HG02588 (cell line): ENCODE data around the gene TMEM30B.
A peak's percentile ranks its signal among the peaks of the same experiment; 100 is the strongest.

Experiments used
- ATAC-seq: cut with Tn5 transposase; IDR thresholded peaks from one replicate; pipeline ENCODE4 v1.9.1; 2021; ENCODE audit warnings: mild to moderate bottlenecking, moderate library complexity; ENCODE audit not compliant: unreplicated experiment

The TMEM30B gene

DNA sequence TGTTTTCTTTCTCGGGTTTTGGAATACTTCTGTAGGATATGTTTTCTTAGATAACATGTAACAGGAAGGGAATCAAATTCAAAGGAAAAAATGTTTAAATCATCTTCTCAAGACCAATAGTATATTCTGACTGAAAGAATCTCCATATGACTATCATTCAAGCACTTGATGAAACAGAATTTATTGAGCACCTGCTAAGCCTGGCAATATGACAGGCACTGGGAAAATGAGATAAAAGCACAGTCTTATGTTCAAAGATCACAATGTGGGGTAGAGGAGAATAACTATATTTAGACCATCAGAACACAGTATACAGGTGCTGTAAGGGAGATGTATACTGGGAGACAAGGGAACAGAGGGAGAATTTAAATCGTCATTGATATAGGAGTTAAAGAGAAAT, 19.1 kb upstream of the TMEM30B start:
- ATAC-seq, result no peak

- ATAC-seq, result no peak
Observed at GRCh38 chr14:61298824-61299223, 17.7 kb upstream of the TMEM30B start.

- no peak for ATAC-seq
Observed at GRCh38 chr14:61297581-61297980, 16.4 kb upstream of the TMEM30B start.

- ATAC-seq, result no peak
Observed at GRCh38 chr14:61296719-61297502, 15.8 kb upstream of the TMEM30B start.

GRCh38 chr14:61296151-61296550, 15.0 kb upstream of the TMEM30B start:
- no peak for ATAC-seq

DNA sequence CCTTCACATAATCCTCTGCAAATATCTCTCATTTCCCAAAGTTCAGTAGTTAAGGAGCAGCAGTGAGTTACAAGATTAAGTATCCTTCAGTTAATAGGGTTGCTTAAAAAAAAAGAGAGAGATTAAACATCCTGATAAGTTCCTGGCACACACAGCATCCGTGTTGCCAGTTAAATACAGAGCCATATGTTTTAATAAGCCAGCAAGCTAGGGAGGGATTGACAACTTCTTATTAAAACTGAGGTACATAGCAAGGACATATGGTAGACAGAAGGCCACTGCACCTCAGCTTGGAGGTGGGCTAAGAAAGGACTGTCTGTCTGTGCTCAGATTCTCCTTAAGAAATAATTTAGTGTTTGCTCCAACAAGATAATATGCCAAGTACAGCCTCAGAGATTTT, 9.6 kb upstream of the TMEM30B start:
- no peak for ATAC-seq

- no peak for ATAC-seq
Observed at GRCh38 chr14:61288720-61289119, 7.6 kb upstream of the TMEM30B start.

GRCh38 chr14:61288228-61288627, 7.1 kb upstream of the TMEM30B start:
- no peak for ATAC-seq

GRCh38 chr14:61287196-61287595, 6.1 kb upstream of the TMEM30B start:
- ATAC-seq, result no peak

DNA sequence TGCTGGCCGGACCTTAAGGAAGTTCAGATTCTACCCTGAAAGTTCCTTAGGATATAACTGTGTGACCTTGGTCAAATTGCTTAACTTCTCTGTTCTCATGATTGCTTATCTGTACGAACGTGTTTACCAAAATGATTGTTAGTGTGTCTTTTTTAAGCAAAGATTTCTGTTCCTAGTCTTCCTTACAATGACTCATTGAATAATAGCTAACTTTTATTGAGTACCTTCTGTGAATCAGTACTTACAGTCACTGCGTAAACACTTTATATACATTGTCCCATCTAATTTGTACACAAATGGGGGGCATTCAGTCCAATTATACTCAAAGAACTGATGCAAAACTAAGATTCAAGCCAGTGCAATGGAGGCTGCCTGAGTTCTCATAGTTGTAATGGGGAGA, 4.2 kb upstream of the TMEM30B start:
- no peak for ATAC-seq

DNA sequence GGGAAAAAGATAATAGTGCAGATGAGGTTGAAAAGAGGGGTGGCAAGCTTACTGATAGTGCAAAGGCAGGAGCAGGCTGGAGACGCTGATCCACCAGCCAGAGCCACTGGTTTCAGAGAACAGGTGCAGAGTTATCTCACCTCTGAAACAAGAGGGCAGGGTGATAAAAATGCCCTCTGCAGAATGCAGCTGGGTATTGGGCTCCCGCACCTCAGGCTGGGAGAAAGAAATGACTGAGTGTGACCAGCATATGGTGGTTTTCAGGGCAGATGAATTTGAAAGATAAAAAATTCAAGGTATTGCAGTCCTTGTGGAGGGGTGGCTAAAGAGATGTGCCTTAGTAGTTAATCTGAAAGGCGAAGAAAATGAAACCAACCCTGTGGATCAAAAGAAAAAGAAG, 2.9 kb upstream of the TMEM30B start:
- ATAC-seq, result no peak

GRCh38 chr14:61282746-61283145, 1.6 kb upstream of the TMEM30B start:
- ATAC-seq, result no peak

DNA sequence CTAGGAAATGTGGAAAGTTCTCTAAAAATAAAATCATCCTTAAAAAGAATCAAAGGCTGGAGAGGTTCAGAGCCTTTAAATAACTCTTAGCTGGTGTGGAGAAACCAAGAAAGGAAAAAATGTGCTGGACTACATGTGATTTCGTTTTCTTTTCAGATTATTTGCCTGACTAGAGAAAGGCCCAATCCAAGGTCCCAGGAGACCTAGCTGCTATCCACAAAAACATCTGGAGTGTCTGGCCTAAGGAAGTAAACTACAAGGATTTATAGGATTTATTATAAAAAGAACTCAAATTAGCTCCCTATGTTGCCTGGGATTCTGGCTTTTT, 774 bp upstream of the TMEM30B start:
- ATAC-seq, result no peak

GRCh38 chr14:61280526-61281185, 482 bp downstream of the TMEM30B start:
- no peak for ATAC-seq

GRCh38 chr14:61280092-61280525, 1.0 kb downstream of the TMEM30B start:
- ATAC-seq, result no peak

- no peak for ATAC-seq
Observed at GRCh38 chr14:61279082-61279481, 2.1 kb downstream of the TMEM30B start.

DNA sequence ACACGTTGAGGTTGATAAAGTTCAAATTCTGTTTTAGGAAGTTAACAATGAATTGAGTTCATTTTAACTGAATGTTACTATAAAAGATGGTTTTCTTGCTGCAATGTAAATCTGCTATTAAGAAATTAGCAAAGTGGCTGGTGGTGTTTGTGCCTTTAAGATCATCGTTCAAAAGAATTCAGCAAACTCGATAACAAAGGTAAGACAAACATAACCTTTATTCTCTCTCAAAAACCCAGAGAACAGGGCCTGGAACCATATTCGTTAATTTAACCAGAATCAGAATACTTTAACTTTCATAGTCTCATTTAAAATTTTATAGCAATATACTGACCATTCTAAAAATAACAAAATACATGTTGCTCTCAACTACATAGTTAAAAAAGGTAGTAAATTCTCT, 3.4 kb downstream of the TMEM30B start:
- ATAC-seq, result no peak

GRCh38 chr14:61277232-61277631, 3.9 kb downstream of the TMEM30B start:
- ATAC-seq, result no peak

DNA sequence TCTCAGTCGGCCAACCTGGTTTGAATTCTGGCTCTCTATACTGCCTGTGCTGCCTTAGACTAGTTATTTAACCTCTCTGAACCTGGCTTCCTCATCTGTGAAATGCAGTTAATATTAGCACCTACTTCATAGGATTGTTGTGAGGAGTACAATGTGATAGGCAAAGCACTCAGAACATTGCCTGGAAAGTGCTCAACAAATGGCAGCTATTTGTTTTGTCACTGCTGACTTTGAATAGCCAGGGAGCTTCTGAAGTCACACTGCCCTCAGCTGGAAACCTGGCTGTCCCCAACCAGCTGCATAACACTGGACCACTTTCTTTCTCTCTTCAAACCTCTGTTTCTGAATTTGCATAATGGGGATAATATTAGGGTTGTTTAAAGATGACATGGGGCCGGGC, 9.6 kb downstream of the TMEM30B start:
- no peak for ATAC-seq

GRCh38 chr14:61270714-61271113, 10.4 kb downstream of the TMEM30B start:
- no peak for ATAC-seq

GRCh38 chr14:61269321-61270083, 11.6 kb downstream of the TMEM30B start:
- peak; percentile 87 for ATAC-seq

GRCh38 chr14:61268812-61269211, 12.3 kb downstream of the TMEM30B start:
- no peak for ATAC-seq
